Measurements from ENCODE around the gene SDK2.

SDK2 gene

GRCh38 chr17:73644145-73645049 is at the start of gene SDK2:
TSS of gene SDK2 (minus strand) at chr17:73644445. CDS start at chr17:73644088, 357 bp downstream.
- DNase-seq = no peak

- DNase-seq = no peak
These were observed 48.8 kb upstream of the SDK2 start for GRCh38 chr17:73693071-73693470.

GRCh38 chr17:73691321-73691766 is 47.1 kb upstream of the SDK2 start:
- DNase-seq = no peak

GRCh38 chr17:73690676-73691075 is 46.4 kb upstream of the SDK2 start:
- DNase-seq = no peak

GRCh38 chr17:73689596-73690275 is 45.5 kb upstream of the SDK2 start:
- DNase-seq = no peak

GRCh38 chr17:73686961-73687360 is 42.7 kb upstream of the SDK2 start:
- DNase-seq = no peak

- no peak for DNase-seq
These were observed 41.9 kb upstream of the SDK2 start for GRCh38 chr17:73686126-73686525.

- no peak for DNase-seq
These were observed 39.9 kb upstream of the SDK2 start for GRCh38 chr17:73684183-73684582.

- DNase-seq = no peak
These were observed 39.5 kb upstream of the SDK2 start for GRCh38 chr17:73683771-73684170.

GRCh38 chr17:73681946-73682345 is 37.7 kb upstream of the SDK2 start:
- DNase-seq = no peak

- DNase-seq = no peak
These were observed 35.2 kb upstream of the SDK2 start for GRCh38 chr17:73679476-73679875.

GRCh38 chr17:73678999-73679398 is 34.8 kb upstream of the SDK2 start:
- DNase-seq = no peak

- no peak for DNase-seq
These were observed 25.5 kb upstream of the SDK2 start for GRCh38 chr17:73669771-73670170.

- DNase-seq = no peak
These were observed 23.1 kb upstream of the SDK2 start for GRCh38 chr17:73667181-73667959.

GRCh38 chr17:73663614-73664013 is 19.4 kb upstream of the SDK2 start:
- DNase-seq = no peak

GRCh38 chr17:73660366-73660765 is 16.1 kb upstream of the SDK2 start:
- DNase-seq = no peak

- no peak for DNase-seq
These were observed 14.7 kb upstream of the SDK2 start for GRCh38 chr17:73658821-73659515.

- peak in 1 of 2 donors; percentile 36 for DNase-seq
These were observed 13.3 kb upstream of the SDK2 start for GRCh38 chr17:73657473-73658116.

GRCh38 chr17:73654241-73654640 is 10.0 kb upstream of the SDK2 start:
- no peak for DNase-seq

GRCh38 chr17:73653810-73654209 is 9.6 kb upstream of the SDK2 start:
- no peak for DNase-seq

GRCh38 chr17:73652886-73653480 is 8.7 kb upstream of the SDK2 start:
- DNase-seq = no peak

Data from activated CD4-positive, alpha-beta T cell treated with anti-CD3 and anti-CD28 coated beads for 4 hours (primary cell).